B cell (primary cell): Measurements from ENCODE around the gene EOGT.

Source experiments
- CTCF ChIP-seq: fragments of 200-600 bp; IDR thresholded peaks from one replicate; pipeline ENCODE4 v1.8.0; 2022; ENCODE audit warnings: antibody characterized with exemption, mild to moderate bottlenecking
- EZH2 ChIP-seq: IDR thresholded peaks from 2 replicates; pipeline ENCODE4 v1.6.1; 2012; ENCODE audit warnings: borderline replicate concordance, low read depth, mild to moderate bottlenecking, moderate library complexity, low read length; ENCODE audit not compliant: insufficient read depth, poor library complexity, severe bottlenecking

- no peak for TF ChIP-seq CTCF
- no peak for TF ChIP-seq EZH2
These were observed 3.4 kb upstream of the EOGT start for GRCh38 chr3:69016901-69017300.
